ENCODE results near the gene TEDC2. TPM values are rescaled to one million over a fixed set of nuclear protein-coding genes. Genes with fewer than 3 reads are reported as not detected.

The TEDC2 gene
- total and polyA plus RNA-seq, 2 of the 8 experiments (the other 6 are each of a cell fraction or from before 2014, with no cell fraction given), result 54.6 to 55.6 TPM

- TF ChIP-seq ZNF274 (IDR thresholded peaks at IDR 0.05; ENCODE audit: borderline replicate concordance, extremely low read depth, low read length), result no peak
- Histone ChIP-seq H3K4ac (replicated peaks; ENCODE audit: insufficient read length, low read depth, low read length) (no peak overlapping the region), H2AFZ (ENCODE audit: low read length) (no peak overlapping the region), H2BK5ac (ENCODE audit: low read depth, low read length) (no peak overlapping the region), H3K79me2 (ENCODE audit: control insufficient read depth in 1 of 2, insufficient read depth in 2 of 2, low read length in 2 of 2) (peaks cover 0 to 4% of the 10 kb centered on the region in 2 experiments; a peak in 2 of 4 replicates), H2BK15ac (ENCODE audit: low read length) (0 out of 2 replicates have a peak overlapping the region, but pooled peaks have one; percentile 81), H3K27ac (ENCODE audit: low read depth, low read length) (no peak overlapping the region), H4K5ac (ENCODE audit: insufficient read length, low read depth, low read length) (no peak overlapping the region), H3K9me3 (ENCODE audit: insufficient read depth in 2 of 2, low read depth in 1 of 2, low read length in 1 of 2) (no peaks in the 10 kb centered on the region), H3K9ac (replicated peaks in 1 of 4; ENCODE audit: extremely low read depth in 1 of 4, low read depth in 3 of 4, low read length in 3 of 4) (no peak overlapping the region), H3K4me1 (replicated peaks in 1 of 4; ENCODE audit: control insufficient read depth in 3 of 4, insufficient read depth in 4 of 4, low read length in 3 of 4) (peaks cover 0 to 7% (median 4%) of the 10 kb centered on the region in 4 experiments; a peak in 5 of 7 replicates), H2BK20ac (ENCODE audit: low read length) (no peak overlapping the region), H3K14ac (ENCODE audit: insufficient read length) (no peak overlapping the region), H2BK120ac (replicated peaks; ENCODE audit: low read depth, low read length) (no peak overlapping the region), H3K4me2 (ENCODE audit: insufficient read depth in 1 of 2, low read depth in 2 of 2, low read length in 2 of 2) (no peak overlapping the region), H3K18ac (ENCODE audit: extremely low read depth, low read length) (no peak overlapping the region), H3K4me3 (ENCODE audit: extremely low read depth in 1 of 4, insufficient read depth in 2 of 4, low read depth in 3 of 4, low read length in 4 of 4) (no peak overlapping the region), H3K23ac (ENCODE audit: insufficient read length) (no peak overlapping the region), H3K79me1 (ENCODE audit: low read depth, low read length) (no peaks in the 10 kb centered on the region), H3K56ac (replicated peaks; ENCODE audit: insufficient read length, low read depth, low read length) (no peak overlapping the region), H3K23me2 (ENCODE audit: low read depth, low read length) (peaks cover 9% of the 10 kb centered on the region; the same call in 1 of the 2 replicates), H4K20me1 (replicated peaks in 1 of 2; ENCODE audit: control insufficient read depth in 1 of 2, insufficient read depth in 2 of 2, low read length in 2 of 2) (peaks cover under 1% of the 10 kb centered on the region in 2 experiments), H2BK12ac (ENCODE audit: low read depth, low read length) (no peak overlapping the region), H2AK5ac (ENCODE audit: low read depth, low read length) (no peak overlapping the region), H4K8ac (ENCODE audit: extremely low read depth, insufficient read depth, low read length) (no peak overlapping the region; the same call in 1 of the 2 replicates), H4K91ac (replicated peaks; ENCODE audit: insufficient read length, low read length) (peak overlapping the region; percentile 6), H3K36me3 (ENCODE audit: control insufficient read depth in 2 of 4, insufficient read depth in 4 of 4, low read length in 3 of 4) (no peaks in the 10 kb centered on the region), H3K27me3 (replicated peaks in 1 of 4; ENCODE audit: control insufficient read depth in 3 of 4, extremely low read depth in 1 of 4, insufficient read depth in 3 of 4, low read length in 3 of 4) (peaks cover 0 to 9% (median 2%) of the 10 kb centered on the region in 4 experiments; a peak in 2 of 7 replicates)
- no peak for DNase-seq (ENCODE audit: low read depth in 1 of 2, low spot score in 2 of 2)
- ChIA-PET CTCF (ENCODE audit: partially characterized antibody) (interaction anchor here (0.6 to 1.3 kb wide), 3 partner anchors 9 to 122 kb away, joined by 3 to 5 read pairs (median 3); no protein-coding TSS in a partner anchor), POLR2A (ENCODE audit: partially characterized antibody) (no interaction called here)
- 82% methylated on average over 9 of the region's 9 CpGs; no CpG with 5 or more reads in 1 of the 2 experiments for WGBS, 2 experiments (ENCODE audit: extremely low coverage in 1 of 2, insufficient coverage in 1 of 2, insufficient read length in 1 of 2, insufficient replicate concordance in 2 of 2, low coverage in 1 of 2, low lambda C conversion rate in 2 of 2, missing lambda C conversion rate in 1 of 2)
- FAIRE-seq, result no peak
Measured at GRCh38 chr16:2425008-2425518, 34.8 kb upstream of the TEDC2 start.
